ENCODE results near the gene CCNB1IP1.

Gene CCNB1IP1

DNA sequence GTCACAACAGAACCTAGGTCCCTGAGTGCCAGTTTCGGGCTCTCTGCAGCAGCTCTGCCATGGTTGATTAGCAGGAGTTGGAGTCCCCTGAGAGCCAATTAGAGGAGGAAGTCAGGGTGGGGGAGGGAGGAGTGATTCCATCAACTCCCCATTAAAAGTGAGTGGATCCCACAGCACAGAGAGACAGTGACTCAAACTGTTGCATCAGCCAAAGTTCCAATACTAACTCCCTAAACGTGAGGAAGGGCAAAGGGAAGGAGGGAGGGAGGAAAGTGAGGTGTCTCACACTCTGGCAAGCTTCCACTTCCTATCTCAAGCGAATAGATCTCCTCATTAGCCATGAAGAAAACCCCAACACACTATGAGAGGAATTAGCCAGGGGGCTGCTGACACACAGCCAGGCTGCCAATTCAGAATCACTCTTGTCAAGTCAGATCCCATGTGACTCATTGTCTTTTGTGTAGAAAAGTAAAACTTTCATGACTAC lies 70.4 kb downstream of the CCNB1IP1 start:
- in situ Hi-C loops (cut with HindIII; ENCODE audit: low pct_unique_long_range_greater_than_20kb, low sequenced_read_pairs), result no loop called here
- DNase-seq (ENCODE audit: low read depth in 1 of 2, low spot score in 1 of 2), result no peak
- TF ChIP-seq JUND (IDR thresholded peaks at IDR 0.05; ENCODE audit: low read depth), result no peak
